OCI-LY7 (cell line): ENCODE measurements around the gene CTNNA2.

Experiments used
- EZH2phosphoT487 ChIP-seq: fragments of 200-600 bp; sonication (generic); IDR thresholded peaks from 2 replicates; pipeline ENCODE4 v1.6.1; 2018; ENCODE audit warnings: low read depth, borderline replicate concordance, mild to moderate bottlenecking, mixed run types, antibody characterized with exemption, low read length, moderate library complexity, mixed read lengths
- TF ChIP-seq, protein P1 (sequence below): fragments of 200-600 bp; sonication (generic); conservative IDR thresholded peaks from 2 replicates; pipeline ENCODE4 v1.5.1; 2014; ENCODE audit warnings: mild to moderate bottlenecking, antibody characterized with exemption, low read length, moderate library complexity, mixed read lengths

DNA sequence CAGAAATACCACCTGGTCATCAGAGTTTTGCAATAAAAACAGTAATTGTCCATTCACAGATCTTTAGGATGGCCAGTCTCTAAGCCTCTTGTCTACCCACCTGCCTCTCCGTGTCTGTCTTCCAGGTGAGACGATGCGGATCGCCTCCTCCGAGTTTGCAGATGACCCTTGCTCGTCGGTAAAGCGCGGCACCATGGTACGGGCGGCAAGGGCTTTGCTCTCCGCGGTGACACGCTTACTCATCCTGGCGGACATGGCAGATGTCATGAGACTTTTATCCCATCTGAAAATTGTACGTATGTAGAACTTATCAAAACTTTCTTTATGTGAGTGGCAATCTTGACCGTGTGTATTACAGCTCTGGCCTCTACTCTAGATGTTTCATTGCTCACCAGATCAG is 345.0 kb downstream of the CTNNA2 start:
- TF ChIP-seq, protein P1, sequence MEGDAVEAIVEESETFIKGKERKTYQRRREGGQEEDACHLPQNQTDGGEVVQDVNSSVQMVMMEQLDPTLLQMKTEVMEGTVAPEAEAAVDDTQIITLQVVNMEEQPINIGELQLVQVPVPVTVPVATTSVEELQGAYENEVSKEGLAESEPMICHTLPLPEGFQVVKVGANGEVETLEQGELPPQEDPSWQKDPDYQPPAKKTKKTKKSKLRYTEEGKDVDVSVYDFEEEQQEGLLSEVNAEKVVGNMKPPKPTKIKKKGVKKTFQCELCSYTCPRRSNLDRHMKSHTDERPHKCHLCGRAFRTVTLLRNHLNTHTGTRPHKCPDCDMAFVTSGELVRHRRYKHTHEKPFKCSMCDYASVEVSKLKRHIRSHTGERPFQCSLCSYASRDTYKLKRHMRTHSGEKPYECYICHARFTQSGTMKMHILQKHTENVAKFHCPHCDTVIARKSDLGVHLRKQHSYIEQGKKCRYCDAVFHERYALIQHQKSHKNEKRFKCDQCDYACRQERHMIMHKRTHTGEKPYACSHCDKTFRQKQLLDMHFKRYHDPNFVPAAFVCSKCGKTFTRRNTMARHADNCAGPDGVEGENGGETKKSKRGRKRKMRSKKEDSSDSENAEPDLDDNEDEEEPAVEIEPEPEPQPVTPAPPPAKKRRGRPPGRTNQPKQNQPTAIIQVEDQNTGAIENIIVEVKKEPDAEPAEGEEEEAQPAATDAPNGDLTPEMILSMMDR: no peak
- no peak for TF ChIP-seq EZH2phosphoT487
